Stimulated activated CD8-positive, alpha-beta memory T cell treated with anti-CD3 and anti-CD28 coated beads, Interleukin-7, amount 100 ng/mL, for 1 hour (primary cell): ENCODE measurements around the gene RNF150.
"Not testable (repeated sequence)": the region's sequence is repeated elsewhere in the genome, so short reads cannot be mapped to it uniquely, and the experiment has no call there.

ENCODE experiments used
- DNase-seq, 2 donors: peaks; one replicate each; pipeline ENCODE4 v3.0.0-alpha.2; 2020; ENCODE audit warnings: low read depth in 2 of 2

RNF150 gene

GRCh38 chr4:141133146-141133998 lies at the start of gene RNF150:
Gene RNF150 (minus strand): TSS chr4:141133469.
- DNase-seq, result no peak

GRCh38 chr4:141180991-141181761 lies 47.9 kb upstream of the RNF150 start:
- no peak for DNase-seq

- DNase-seq, result no peak
These were observed 46.5 kb upstream of the RNF150 start for GRCh38 chr4:141179474-141180373.

- DNase-seq, result no peak
These were observed 43.9 kb upstream of the RNF150 start for GRCh38 chr4:141177171-141177570.

- DNase-seq, result no peak
These were observed 41.2 kb upstream of the RNF150 start for GRCh38 chr4:141174457-141174856.

- no peak for DNase-seq
These were observed 37.4 kb upstream of the RNF150 start for GRCh38 chr4:141170671-141171070.

- DNase-seq, result no peak
These were observed 36.1 kb upstream of the RNF150 start for GRCh38 chr4:141169391-141169790.

GRCh38 chr4:141165001-141165400 lies 31.7 kb upstream of the RNF150 start:
- not testable (repeated sequence) for DNase-seq

- no peak for DNase-seq
These were observed 25.8 kb upstream of the RNF150 start for GRCh38 chr4:141159027-141159426.

- DNase-seq, result no peak
These were observed 24.9 kb upstream of the RNF150 start for GRCh38 chr4:141158219-141158618.

GRCh38 chr4:141155586-141155985 lies 22.3 kb upstream of the RNF150 start:
- DNase-seq, result no peak

- no peak for DNase-seq
These were observed 21.5 kb upstream of the RNF150 start for GRCh38 chr4:141154725-141155124.

- DNase-seq, result no peak
These were observed 20.7 kb upstream of the RNF150 start for GRCh38 chr4:141153751-141154510.

- no peak for DNase-seq
These were observed 10.9 kb upstream of the RNF150 start for GRCh38 chr4:141144207-141144606.

GRCh38 chr4:141142423-141142822 lies 9.2 kb upstream of the RNF150 start:
- no peak for DNase-seq

- DNase-seq, result no peak
These were observed 7.3 kb upstream of the RNF150 start for GRCh38 chr4:141140391-141141200.

GRCh38 chr4:141133999-141134995 lies 1.0 kb upstream of the RNF150 start:
- DNase-seq, result no peak

GRCh38 chr4:141132709-141133145 lies 542 bp downstream of the RNF150 start:
- no peak for DNase-seq
